HUDEP-2 (cell line): ENCODE results near the gene IL37.
"Not testable (repeated sequence)": the region's sequence is repeated elsewhere in the genome, so short reads cannot be mapped to it uniquely, and the experiment has no call there.

Source experiments
- DNase-seq, 76 experiments: peaks; one replicate each; lab custom pipeline; 2025; ENCODE audit not compliant: unreplicated experiment in 76 of 76; lab: John Stamatoyannopoulos, UW

IL37 gene

DNA sequence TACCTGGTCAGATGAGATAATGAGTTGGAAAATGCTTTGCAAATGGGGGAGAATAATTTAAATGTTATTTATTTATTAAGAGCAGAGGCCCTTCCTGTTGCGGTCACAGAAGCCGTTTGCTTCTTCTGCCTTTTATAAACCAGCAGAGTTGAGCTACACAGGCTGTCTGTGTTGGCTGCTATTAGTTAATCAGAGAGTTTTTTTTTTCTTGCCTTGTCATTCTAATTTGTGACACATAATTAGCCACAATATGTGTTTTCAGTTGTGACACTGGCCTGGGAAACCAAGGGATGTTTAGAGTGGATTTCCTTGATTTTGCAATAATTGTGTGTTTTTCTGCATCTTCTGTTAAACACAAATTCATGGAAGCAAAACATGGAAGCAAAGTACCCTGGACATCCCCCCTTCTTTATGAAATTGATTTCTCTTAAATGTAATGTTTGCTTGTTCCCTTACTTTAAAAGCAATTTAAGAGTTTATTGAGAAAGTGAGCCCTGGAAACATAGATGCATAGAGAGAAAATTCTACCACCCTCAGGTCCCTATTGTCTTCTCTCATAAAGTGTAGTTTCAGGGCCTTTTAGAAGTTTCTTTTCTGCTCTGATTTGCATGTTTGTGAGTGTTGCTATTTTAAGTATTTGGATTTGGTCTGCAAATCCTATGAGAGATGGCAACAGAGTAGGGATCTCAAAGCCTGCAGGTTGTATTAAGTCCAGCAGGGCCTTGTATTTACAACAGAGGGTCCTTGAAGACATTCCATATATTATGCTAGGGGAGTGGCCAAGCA, 22.8 kb upstream of the IL37 start:
- DNase-seq, result no peak

DNA sequence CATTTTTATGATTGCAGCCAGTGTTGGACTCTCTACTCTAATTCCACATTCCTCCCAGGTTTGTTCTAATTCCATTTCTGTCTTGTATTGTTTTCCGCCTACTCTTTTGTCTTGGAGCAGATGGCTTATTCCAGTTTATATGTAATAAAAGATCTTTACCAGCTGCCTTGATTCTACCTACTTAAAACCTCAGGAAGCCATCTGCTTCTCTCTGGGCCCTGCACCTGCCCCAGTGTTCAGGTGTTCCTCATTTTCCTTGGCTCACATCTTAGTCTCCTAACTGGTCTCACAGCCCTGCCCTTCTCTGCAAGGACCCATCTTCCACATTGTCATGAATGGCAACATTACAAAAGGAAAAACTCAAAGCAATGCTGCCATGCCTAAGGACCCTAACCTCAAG, 21.0 kb upstream of the IL37 start:
- no peak for DNase-seq

DNA sequence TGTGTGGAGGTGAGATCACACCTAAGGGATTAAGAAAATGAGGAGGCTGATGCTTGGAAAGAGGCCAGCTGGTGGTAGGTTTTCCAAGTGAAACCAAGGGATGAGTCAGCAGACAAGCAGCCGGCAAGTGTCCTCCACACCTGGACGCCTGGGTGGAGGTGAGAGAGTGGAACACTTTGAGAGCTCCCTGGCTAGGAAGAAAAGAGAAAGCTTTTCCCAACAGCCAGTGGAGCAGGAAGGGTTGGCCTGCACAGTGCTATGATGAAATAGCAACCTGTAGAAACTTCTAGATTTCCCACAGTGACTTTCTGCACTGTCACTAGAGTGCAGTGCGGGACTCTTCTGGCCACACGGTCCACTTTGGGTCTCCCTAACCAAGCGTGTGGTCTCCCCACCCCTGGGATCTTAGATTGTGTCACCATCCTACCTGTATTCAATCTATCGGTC, 19.6 kb upstream of the IL37 start:
- no peak for DNase-seq

DNA sequence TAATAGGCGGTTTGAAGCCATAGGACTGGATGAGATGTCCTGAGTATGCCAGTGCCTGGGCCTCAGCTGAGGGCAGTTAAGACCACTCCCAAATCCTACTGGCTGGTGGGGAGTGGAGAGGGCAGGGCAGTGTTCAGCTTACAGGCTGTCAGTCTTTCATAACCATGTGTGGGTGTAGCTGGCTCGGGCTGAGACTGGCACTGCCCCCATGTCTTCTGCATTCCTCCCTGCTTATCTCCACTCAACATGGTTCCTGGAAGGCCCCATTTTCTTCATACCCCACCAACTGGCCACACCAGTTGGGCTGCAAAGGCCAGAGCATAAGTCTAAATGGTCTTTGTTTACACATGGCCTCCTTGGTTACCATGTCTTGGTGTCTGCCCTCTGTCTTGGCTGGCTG, 17.2 kb upstream of the IL37 start:
- peak in 70 of 76 experiments; percentile 7 to 83 (median 48) for DNase-seq

DNA sequence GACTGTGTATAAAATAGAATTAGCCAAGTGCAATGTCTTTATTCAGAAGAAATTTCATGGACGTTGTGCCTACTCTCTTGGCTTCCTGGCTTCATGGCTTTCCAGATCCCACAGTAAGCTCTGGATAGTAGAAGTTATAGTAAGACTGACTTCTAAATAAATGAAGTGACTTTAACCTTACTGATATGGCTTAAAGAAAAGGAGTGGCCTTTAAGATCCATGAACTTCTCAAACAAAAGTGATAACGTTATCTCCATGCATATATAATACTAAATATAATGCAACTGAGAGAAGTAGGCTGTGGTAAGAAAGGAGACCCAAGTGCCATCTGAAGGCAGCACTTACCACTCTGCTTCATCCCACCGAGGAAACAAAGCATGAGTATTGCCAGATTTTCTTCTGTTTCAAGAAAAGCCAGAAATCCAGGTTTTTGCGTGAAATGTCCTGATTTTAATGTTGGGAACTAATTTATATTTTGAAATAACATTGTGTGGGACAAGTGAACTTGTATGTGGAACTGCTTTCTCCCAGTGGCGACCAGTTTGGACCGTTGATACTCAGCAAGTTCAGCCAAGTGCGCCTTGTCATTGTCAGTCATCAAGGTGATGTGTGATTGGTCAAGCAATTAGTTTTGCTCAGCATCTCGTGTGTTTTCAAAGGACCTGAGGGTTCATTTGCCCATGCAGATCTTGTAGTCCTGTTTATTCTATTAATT, 13.9 kb upstream of the IL37 start:
- DNase-seq, result no peak

DNA sequence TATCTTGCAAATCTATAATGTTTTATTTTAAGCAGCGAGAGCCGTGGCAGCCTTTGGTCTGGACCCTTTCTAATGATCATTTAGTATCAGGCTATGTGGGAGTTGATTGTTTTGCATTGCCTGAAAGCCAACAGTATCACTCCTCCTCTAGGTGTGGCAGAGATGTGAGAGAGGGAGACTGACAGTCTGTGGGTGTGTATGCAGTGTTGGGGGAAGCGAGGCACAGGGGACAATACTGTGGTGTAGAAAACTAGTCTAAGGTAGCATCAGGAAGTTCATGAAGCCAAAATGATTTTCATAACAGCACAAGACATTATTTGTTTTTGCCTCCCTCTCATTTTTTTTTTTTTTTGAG, 13.4 kb upstream of the IL37 start:
- DNase-seq, result no peak

DNA sequence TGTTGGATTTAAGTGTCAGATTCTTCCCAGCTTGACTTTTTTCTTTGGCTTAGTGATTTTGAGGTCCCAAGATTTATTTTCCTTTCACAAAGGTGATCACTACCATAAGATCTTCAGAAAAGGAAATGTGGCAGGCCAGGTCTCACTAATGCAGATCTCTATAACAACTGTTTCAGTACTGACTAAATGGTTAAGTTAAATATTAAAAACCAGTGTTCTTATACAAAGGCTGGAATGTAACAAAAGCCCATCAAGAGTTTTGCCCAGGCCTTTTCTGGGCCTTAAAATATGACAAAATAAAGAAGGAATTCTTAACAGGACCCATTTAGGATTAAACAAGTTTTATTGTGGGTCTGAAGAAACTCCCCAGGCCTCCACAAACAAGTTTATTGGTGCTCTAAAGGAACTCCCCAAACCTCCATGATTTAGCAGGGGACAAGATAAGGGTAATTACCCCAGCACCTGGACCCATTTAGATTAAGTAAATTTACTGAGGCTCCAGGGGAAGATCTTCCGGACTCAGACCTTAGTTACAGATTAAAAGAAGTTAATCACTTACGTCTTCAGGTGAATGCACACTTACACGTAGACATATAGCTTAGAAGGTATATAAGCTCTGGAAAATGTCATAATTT, 9.4 kb upstream of the IL37 start:
- DNase-seq, result not testable (repeated sequence)

DNA sequence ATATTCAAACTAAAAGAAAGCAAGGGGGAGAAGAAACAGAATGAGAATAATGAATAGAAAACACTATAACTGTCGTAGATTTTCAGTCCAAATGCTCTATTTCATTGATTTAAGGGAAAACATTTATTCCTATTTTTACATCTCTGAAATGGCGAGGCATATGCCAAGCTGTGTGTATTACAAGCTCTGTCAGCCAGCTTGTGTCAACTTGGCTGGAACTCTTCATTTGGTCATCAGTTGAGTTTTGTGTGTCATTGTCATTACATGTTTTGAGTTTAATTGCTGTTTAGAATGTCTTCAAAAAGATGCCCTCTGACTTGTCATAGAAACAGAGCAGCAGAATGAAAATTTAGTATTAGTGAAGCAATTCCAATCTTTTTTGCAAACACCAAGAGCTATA, 8.1 kb upstream of the IL37 start:
- no peak for DNase-seq

DNA sequence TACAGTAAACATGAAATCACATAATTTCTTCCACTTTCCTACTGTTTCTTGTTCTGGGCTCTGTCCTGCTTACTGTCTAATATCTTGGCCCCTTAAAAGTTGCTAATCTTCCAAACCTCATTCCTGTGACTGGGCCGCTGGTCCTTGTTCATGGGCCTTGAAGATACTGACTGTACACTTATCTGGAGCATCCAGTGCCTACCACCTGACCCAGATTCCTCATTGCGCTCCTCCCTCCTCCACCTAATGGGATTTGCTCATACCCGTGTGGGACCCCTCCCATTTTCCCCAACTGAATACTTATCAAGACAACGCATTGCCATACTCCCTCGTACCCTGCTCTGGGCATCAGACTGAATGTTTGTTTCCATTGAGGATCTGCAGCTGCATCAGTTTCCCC, 6.1 kb upstream of the IL37 start:
- DNase-seq, result peak in 8 of 76 experiments; percentile 3 to 20 (median 6)

DNA sequence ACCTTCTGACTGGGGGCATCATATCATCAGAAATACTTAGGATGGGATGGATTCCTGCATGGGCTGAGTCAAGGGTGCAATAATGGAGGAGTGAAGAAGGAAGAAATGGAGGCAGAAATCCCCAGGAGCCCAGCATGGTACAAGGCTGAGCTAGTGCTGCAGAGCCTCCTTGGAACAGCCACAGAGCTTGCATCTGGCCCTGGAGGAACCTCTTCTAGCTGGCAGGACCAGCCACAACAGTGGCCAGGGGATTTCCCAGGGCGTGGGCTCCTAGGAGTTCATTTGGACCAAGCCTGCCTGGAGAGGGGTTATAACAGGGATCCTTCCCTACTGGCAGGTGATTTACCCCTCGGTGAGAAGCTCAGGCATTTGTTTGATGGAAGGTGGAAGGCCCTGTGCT, 4.7 kb upstream of the IL37 start:
- no peak for DNase-seq

DNA sequence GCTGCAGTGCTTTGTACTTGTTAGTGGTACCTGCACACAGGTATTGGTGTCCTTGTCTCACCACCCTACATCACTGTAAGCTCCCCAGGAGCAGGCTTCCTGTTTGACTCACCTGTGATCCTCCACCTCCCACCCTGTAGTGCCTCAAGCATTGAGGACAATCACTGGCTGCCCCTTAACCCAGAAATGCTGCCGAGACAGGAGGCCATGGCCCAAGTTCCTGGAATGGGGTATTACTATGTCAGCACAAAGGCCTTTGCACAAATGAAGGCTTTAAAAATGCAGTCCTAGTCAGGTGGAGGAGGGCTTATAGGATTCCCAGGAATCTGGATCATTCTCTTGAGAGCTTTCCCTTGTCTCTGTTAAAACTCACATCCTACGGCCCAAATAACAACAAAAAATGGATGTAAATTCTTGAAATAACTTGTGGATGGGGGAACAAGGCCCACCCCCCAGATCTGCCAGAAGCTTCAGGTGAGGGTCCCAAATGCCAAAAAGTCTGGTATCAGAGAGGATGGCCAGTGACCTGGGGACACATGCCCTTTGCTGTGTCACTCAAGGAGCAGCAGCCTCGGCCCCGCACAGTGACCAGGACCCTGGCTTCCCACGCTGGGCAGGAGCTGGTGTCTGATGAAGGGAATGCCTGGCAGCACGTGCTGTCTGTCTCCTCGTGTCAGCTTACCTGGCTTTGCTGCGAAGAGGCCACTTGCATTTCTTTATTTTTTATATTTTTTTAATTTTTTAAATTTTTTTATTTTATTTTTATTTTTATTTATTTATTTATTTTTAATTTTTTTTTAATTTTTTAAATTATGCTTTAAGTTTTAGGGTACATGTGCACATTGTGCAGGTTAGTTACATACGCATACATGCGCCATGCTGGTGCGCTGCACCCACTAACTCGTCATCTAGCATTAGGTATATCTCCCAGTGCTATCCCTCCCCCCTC, 3.7 kb upstream of the IL37 start:
- DNase-seq, result no peak

DNA sequence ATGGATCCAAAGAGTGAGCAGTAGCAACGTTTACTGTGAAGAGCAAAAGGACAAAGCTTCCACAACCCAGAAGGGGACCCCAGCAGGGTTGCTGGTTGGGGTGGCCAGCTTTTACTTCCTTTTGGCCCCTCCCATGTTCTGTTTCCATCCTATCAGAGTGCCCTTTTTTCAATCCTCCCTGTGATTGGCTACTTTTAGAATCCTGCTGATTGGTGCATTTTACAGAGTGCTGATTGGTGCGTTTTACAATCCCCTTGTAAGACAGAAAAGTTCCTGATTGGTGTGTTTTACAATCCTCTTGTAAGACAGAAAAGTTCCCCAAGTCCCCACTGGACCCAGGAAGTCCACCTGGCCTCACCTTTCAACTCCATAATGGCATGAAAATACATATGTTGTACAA, 2.4 kb upstream of the IL37 start:
- not testable (repeated sequence) for DNase-seq

DNA sequence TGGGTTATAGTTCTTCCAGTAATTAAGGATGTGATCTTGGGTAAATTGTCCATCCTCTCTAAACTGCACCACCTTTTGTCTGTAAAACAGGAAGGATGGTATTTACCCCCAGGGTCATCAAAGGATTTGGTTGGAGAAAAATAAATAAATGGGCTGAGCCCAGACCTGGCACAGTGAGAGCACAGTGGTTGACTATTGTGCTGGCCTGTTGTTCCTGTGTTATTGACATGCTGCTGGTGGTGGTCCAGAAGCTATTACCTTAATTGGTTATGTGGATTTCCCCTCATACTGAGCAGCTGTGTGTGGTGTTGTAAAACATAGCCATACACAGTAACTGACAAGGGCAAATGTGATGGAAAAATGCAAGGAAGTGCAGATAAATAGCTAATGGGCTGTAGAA, 746 bp upstream of the IL37 start:
- DNase-seq, result no peak

DNA sequence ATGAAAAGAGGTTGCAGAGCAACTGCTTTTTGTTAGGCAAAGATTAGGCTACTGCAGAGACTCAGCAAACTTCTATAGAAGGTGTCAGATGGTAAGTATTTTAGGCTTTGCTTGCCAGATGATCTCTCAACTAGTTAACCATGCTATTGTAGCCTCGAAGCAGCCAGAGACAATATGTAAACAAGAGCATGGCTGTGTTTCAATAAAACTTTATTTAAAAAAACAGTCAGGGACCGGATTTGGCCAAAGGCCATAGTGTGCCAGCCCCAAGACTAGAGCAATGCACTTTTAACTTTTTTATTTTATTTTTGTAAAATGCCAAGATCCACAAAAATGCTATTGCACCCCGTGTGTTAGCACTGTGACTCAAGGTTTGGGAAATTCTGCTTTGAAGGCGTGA, 1.4 kb downstream of the IL37 start:
- DNase-seq, result no peak

DNA sequence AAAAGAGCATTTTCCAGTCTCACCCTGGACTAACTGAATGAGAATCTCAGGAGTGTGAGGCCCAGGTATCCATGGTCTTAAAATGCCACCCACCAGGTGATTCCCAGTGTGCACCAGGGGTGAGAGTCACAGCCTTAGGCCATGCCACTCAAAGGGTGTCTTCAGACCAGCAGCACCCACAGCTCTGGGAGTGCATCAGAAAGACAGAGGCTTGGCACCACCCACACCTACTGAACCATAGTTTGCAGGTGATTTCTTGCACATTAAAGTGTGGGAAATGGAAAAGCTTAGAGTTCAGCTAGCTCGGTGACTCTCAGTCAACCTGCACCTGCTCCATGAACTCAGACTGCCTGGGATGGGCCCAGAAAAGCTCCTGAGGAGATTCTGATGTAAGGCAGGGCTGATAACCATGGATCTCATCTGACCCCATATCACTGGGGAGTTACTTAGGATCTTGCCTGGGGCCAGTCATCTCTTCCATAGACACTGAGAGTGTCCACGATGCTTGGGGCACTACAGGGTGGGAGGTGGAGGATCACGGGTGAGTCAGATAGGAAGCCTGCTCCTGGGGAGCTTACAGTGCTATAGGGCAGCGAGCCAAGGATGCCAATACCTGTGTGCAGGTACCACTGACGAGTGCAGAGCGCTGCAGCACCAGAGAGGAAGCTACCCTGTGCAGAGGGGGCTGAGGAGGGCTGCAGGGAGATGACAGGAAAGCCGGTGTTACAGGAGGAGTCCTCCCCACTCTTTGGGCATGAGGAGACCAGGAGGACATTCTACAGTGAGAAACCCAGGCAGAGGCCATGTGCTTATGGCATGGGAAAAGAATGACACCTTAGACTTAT, 4.6 kb downstream of the IL37 start:
- no peak for DNase-seq

DNA sequence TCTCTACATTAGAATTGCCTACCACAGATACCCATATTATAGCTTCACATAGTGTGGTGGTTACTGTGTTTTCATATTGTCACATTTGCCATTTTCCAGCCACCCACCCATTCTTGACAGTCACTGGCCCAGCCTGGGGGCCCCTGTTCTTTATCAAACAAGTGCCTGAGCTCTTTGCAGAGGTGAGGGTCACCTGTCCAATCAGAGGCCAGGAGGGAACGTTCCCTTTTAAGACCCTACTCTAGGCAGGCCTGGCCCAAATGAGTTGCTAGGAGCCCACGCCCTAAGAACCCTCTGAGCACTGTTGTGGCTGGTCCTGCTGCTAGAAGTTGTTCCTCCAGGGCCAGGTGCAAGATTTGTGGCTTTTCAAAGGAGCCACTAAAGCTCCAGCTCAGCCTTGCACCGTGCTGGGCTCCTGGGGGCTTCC, 5.2 kb downstream of the IL37 start:
- no peak for DNase-seq

DNA sequence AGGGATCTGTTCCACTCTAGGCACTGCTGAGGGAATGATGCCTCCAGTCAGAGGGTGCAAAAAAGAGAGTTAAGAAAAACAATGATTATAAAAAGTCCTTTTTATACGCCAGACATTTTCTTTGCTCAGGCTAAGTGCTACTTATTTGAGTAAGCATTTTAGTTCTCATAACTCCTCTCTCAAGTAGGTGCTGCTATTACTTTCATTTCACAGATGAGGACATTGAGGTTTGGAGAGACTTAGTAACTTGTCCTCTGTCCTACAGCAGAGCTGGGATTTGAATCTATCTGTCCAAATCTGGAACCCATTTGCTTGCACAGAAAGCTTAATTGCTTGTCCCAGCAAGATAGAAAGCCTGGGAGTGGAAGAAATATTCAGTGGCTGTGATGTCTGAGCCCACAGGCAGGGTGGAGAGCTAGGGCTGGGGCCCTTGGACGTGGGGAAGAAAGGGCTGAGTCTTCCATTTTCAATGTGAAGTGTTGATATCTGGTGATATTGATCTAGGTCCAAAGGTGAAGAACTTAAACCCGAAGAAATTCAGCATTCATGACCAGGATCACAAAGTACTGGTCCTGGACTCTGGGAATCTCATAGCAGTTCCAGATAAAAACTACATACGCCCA, 5.8 kb downstream of the IL37 start:
- no peak for DNase-seq

DNA sequence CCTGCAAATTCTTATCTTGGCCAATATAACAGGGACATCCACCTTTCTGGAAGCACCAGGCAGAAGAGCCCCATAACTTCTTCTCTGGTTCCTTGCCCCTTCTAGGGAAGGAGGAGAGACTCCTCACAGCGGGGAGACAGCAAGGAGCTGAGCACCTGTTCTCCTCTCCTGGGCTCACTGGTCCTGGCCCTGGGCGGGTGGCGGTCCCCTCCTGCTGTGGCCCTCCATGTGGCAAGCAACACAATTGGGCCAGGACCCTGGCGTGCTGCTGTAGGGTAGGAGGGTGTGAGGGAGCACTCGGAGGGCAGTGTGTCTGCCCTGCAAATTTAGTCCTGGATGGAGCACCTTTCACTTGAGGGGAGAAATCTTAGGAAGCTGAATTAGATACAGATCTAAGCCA, 6.9 kb downstream of the IL37 start:
- DNase-seq, result no peak

DNA sequence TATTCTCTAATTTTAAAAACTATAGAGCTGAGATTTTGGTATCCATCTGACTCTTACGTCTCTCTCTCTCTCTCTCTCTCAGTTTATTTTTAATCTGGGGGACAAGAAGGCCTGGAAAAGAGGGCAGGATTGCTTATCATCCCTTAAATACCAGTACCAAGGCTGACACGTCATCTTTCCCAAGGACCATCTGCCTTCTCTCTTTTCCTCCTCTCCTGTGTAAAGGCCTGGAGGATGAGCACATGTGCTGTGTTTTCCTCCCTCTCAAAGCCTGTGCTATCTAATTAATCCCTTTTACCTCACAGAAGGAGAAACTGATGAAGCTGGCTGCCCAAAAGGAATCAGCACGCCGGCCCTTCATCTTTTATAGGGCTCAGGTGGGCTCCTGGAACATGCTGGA, 7.3 kb downstream of the IL37 start:
- no peak for DNase-seq
